ENCODE measurements around the gene DGKI.

Gene DGKI

GRCh38 chr7:137674551-137675409 lies 172.0 kb downstream of the DGKI start:
- Histone ChIP-seq H3K4me3 (ENCODE audit: low read length) (no peak overlapping the region), H4K20me1 (ENCODE audit: control insufficient read depth, insufficient read depth, low read depth, low read length) (no peaks in the 10 kb centered on the region), H3F3A (ENCODE audit: control insufficient read depth, insufficient read depth) (no peaks in the 10 kb centered on the region), H3K79me2 (ENCODE audit: control insufficient read depth, low read length) (no peaks in the 10 kb centered on the region), H3K27me3 (ENCODE audit: control insufficient read depth, low read length) (no peaks in the 10 kb centered on the region), H3K27ac (ENCODE audit: low read depth, low read length) (no peak overlapping the region), H3K9me2 (replicated peaks; ENCODE audit: control insufficient read depth, low read length) (no peaks in the 10 kb centered on the region), H3K4me2 (ENCODE audit: low read length) (no peak overlapping the region), H3K36me3 (ENCODE audit: control insufficient read depth, low read length) (no peaks in the 10 kb centered on the region), H3K9me3 (ENCODE audit: control insufficient read depth, insufficient read depth, low read length) (no peaks in the 10 kb centered on the region), H3K4me1 (ENCODE audit: control insufficient read depth, low read length) (no peaks in the 10 kb centered on the region)
- TF ChIP-seq EZH2phosphoT487 (IDR thresholded peaks at IDR 0.05; ENCODE audit: borderline replicate concordance, low read length) (no peak), CTCF (IDR thresholded peaks at IDR 0.05; ENCODE audit: low read depth, low read length, poor library complexity, severe bottlenecking) (no peak)

GRCh38 chr7:137674048-137674447 lies 172.7 kb downstream of the DGKI start:
- TF ChIP-seq CTCF (IDR thresholded peaks at IDR 0.05; ENCODE audit: low read depth, low read length, poor library complexity, severe bottlenecking) (no peak), EZH2phosphoT487 (IDR thresholded peaks at IDR 0.05; ENCODE audit: borderline replicate concordance, low read length) (no peak)
- Histone ChIP-seq H3K9me2 (replicated peaks; ENCODE audit: control insufficient read depth, low read length) (no peaks in the 10 kb centered on the region), H3K79me2 (ENCODE audit: control insufficient read depth, low read length) (no peaks in the 10 kb centered on the region), H3K27ac (ENCODE audit: low read depth, low read length) (no peak overlapping the region), H3K4me1 (ENCODE audit: control insufficient read depth, low read length) (no peaks in the 10 kb centered on the region), H3F3A (ENCODE audit: control insufficient read depth, insufficient read depth) (no peaks in the 10 kb centered on the region), H3K9me3 (ENCODE audit: control insufficient read depth, insufficient read depth, low read length) (no peaks in the 10 kb centered on the region), H4K20me1 (ENCODE audit: control insufficient read depth, insufficient read depth, low read depth, low read length) (no peaks in the 10 kb centered on the region), H3K36me3 (ENCODE audit: control insufficient read depth, low read length) (no peaks in the 10 kb centered on the region), H3K27me3 (ENCODE audit: control insufficient read depth, low read length) (no peaks in the 10 kb centered on the region), H3K4me3 (ENCODE audit: low read length) (no peak overlapping the region), H3K4me2 (ENCODE audit: low read length) (no peak overlapping the region)

- no peak for TF ChIP-seq CTCF (IDR thresholded peaks at IDR 0.05; ENCODE audit: low read depth, low read length, poor library complexity, severe bottlenecking)
- no peak for TF ChIP-seq EZH2phosphoT487 (IDR thresholded peaks at IDR 0.05; ENCODE audit: borderline replicate concordance, low read length)
- no peaks in the 10 kb centered on the region for H3F3A ChIP-seq (ENCODE audit: control insufficient read depth, insufficient read depth)
- no peaks in the 10 kb centered on the region for H3K27me3 ChIP-seq (ENCODE audit: control insufficient read depth, low read length)
Observed at GRCh38 chr7:137671920-137672319, 174.9 kb downstream of the DGKI start.

More at GRCh38 chr7:137671920-137672319, 174.9 kb downstream of the DGKI start:
- Histone ChIP-seq H3K9me3 (ENCODE audit: control insufficient read depth, insufficient read depth, low read length) (no peaks in the 10 kb centered on the region), H3K9me2 (replicated peaks; ENCODE audit: control insufficient read depth, low read length) (no peaks in the 10 kb centered on the region), H3K79me2 (ENCODE audit: control insufficient read depth, low read length) (no peaks in the 10 kb centered on the region), H3K27ac (ENCODE audit: low read depth, low read length) (no peak overlapping the region), H3K4me3 (ENCODE audit: low read length) (no peak overlapping the region), H3K4me2 (ENCODE audit: low read length) (no peak overlapping the region), H3K36me3 (ENCODE audit: control insufficient read depth, low read length) (no peaks in the 10 kb centered on the region), H3K4me1 (ENCODE audit: control insufficient read depth, low read length) (no peaks in the 10 kb centered on the region), H4K20me1 (ENCODE audit: control insufficient read depth, insufficient read depth, low read depth, low read length) (no peaks in the 10 kb centered on the region)
